OCI-LY1 (cell line): ENCODE data around the gene PLPP1.

Experiments used
- EZH2 ChIP-seq: fragments of 200-600 bp; sonication (generic), shearing (Covaris generic); IDR thresholded peaks from 2 replicates; pipeline ENCODE4 v1.8.0; 2017; ENCODE audit warnings: borderline replicate concordance, mixed run types, mild to moderate bottlenecking, antibody characterized with exemption, low read length, moderate library complexity, mixed read lengths
- TF ChIP-seq, protein P1 (sequence below): fragments of 200-600 bp; sonication (generic), shearing (Covaris generic); IDR thresholded peaks from 2 replicates; pipeline ENCODE4 v1.5.1; 2017; ENCODE audit warnings: mild to moderate bottlenecking, antibody characterized with exemption, low read length, moderate library complexity, mixed read lengths

DNA sequence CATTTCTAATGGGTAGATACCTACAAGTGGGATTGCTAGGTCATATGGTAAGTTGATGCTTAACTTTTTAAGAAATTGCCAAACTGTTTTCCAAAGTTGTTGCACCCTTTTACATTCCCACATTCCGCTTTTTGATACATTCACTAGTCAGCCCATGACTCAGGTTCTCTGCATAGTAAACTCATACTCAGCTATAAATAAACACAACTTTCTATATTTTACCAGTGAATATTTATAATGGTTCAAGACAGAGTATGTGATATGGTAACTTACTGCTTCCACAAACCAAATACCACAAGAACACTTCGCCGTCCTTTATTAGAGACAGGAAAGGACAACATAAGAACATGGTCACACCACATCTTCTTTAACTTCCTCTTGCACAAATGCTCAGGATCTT, 54.0 kb downstream of the PLPP1 start:
- TF ChIP-seq, protein P1, sequence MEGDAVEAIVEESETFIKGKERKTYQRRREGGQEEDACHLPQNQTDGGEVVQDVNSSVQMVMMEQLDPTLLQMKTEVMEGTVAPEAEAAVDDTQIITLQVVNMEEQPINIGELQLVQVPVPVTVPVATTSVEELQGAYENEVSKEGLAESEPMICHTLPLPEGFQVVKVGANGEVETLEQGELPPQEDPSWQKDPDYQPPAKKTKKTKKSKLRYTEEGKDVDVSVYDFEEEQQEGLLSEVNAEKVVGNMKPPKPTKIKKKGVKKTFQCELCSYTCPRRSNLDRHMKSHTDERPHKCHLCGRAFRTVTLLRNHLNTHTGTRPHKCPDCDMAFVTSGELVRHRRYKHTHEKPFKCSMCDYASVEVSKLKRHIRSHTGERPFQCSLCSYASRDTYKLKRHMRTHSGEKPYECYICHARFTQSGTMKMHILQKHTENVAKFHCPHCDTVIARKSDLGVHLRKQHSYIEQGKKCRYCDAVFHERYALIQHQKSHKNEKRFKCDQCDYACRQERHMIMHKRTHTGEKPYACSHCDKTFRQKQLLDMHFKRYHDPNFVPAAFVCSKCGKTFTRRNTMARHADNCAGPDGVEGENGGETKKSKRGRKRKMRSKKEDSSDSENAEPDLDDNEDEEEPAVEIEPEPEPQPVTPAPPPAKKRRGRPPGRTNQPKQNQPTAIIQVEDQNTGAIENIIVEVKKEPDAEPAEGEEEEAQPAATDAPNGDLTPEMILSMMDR, result no peak
- TF ChIP-seq EZH2, result no peak
